Iris pigment epithelial cell (primary cell): ENCODE results near the gene SNAPIN.

ENCODE experiments used
- DNase-seq: peaks from one replicate; pipeline ENCODE4 v3.0.0-alpha.2; 2011; ENCODE audit warnings: low read depth

Gene SNAPIN

GRCh38 chr1:153678519-153679336, 20.2 kb downstream of the SNAPIN start, which contains the start of gene NPR1:
NPR1 (plus strand) TSS chr1:153678688; CDS start chr1:153679109, 421 bp downstream.
- no peak for DNase-seq

- no peak for DNase-seq
Observed at GRCh38 chr1:153679337-153680119, 21.0 kb downstream of the SNAPIN start.

DNA sequence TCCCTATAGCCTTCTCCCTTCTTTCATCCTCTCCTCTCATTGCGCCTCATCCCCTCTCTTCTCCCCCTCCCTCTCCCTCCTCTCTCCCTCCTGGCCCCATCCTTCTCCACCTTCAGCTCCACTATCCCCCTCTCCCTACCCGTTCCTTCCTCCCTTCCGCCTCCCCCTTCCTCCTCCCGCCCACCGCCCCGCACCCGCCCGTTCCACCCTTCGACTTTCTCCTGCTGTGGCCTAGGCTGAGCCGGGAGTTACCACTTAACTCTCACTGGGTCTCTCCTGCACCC, 21.6 kb downstream of the SNAPIN start:
- no peak for DNase-seq

GRCh38 chr1:153682730-153683129, 24.2 kb downstream of the SNAPIN start:
- no peak for DNase-seq

- no peak for DNase-seq
Observed at GRCh38 chr1:153683854-153684253, 25.4 kb downstream of the SNAPIN start.

DNA sequence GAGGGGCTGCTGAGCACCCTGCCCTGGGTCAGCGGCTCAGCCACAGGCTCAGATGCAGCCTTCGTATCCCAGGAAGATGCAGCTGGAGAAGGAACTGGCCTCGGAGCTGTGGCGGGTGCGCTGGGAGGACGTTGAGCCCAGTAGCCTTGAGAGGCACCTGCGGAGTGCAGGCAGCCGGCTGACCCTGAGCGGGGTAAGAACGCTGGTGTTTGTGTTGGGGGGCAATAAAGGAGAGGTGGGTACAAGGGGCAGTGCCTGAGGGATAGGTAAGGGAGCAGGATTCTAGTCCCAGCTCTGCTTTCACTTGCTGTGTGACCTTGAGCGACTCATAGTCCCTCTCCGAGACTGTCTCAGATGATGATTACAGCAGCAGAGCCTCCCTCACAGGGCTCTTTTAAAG, 26.4 kb downstream of the SNAPIN start:
- no peak for DNase-seq

DNA sequence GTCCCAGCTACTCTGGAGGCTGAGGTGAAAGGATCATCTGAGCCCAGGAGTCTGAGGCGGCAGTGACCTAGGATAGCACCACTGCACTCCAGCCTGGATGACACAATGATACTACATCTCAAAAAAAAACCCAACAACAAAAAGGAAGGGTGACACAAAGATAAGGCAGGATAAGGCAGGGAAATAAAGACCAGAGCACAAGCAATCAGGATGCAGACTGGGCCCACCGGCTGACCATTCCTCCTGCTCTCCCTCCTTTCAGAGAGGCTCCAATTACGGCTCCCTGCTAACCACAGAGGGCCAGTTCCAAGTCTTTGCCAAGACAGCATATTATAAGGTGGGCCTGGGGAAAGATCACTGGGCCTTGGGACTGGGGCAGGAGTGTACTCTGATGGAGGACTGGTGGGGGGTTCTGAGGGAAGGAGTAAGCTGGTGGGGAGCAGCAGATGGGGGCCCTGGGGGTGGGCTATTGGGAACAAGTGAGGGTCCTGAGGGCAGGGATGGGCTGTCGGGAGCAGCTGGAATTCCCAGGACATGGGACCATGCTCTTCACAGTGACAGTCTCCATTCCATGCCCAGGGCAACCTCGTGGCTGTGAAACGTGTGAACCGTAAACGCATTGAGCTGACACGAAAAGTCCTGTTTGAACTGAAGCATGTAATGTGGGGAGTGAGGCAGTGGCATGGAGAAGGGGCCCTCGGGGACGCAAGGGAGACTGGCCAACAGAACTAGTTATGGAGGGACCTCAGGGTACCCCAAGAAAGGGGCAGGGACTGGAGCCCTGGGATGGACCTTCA, 27.2 kb downstream of the SNAPIN start:
- DNase-seq, result no peak

DNA sequence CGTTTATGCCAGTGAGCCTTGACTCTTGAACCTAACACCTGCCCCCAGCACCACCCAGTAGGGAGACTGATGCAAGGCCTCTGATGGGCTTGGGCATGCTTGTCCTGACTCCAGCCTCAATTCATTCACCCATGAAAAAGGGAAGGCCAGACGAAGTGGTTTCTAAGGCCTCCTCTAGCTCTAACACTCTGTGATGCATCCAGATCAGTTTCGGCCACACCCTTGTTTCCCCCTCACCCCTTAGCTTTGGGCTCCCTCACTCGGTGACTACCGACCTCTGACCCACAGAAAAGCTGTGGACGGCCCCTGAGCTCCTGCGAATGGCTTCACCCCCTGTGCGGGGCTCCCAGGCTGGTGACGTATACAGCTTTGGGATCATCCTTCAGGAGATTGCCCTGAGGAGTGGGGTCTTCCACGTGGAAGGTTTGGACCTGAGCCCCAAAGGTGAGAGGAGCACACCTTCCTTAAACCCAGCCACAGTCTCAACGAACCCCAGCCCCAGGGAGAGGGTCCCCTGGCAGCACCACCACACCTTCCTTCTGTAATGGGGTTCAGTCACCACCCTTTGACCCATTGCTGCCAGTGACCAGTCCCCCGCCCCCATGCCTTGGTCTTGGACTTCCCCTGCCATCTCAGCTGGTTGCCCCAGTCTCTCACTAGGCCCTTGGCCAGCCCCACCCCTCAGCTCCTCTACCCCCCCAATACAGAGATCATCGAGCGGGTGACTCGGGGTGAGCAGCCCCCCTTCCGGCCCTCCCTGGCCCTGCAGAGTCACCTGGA, 29.0 kb downstream of the SNAPIN start:
- DNase-seq, result no peak

DNA sequence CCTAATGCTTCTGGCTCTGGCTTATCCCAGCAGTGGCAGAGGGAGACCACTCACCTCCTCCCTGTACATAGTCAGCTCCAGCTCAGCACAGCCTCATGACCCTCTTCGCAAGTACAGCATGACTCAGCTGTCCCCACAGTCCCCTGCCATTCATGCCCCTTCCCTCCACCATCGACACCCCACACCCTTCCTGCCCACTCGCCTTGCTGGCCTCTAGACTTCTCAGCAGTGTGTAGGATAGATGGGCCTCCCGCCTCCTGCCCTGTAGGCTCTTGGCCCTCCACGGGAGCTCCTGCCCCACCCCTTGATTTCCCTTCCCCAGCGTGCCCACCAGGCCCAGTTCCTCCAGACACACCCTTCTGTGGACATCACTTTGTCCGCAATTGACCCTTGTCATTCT, 29.8 kb downstream of the SNAPIN start:
- no peak for DNase-seq

DNA sequence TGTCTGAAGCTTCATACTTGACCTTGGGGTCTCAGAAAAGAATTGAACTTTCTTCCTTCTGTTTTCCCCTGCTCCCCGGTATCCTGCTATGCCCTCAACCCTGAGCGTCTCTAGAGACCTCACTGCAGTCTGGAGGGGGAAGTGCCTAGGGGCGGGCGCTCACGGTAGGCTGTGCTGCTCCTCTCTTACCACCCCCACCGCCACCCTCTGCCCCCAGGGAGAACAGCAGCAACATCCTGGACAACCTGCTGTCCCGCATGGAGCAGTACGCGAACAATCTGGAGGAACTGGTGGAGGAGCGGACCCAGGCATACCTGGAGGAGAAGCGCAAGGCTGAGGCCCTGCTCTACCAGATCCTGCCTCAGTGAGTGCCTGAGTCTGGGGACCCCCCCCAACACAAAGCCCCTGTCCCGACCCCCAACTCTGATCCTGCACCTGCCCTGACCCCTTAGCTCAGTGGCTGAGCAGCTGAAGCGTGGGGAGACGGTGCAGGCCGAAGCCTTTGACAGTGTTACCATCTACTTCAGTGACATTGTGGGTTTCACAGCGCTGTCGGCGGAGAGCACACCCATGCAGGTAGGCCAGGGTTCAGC, 30.3 kb downstream of the SNAPIN start:
- no peak for DNase-seq

GRCh38 chr1:153693466-153693865, 35.0 kb downstream of the SNAPIN start:
- DNase-seq, result no peak

GRCh38 chr1:153696741-153697140, 38.2 kb downstream of the SNAPIN start:
- DNase-seq, result no peak

DNA sequence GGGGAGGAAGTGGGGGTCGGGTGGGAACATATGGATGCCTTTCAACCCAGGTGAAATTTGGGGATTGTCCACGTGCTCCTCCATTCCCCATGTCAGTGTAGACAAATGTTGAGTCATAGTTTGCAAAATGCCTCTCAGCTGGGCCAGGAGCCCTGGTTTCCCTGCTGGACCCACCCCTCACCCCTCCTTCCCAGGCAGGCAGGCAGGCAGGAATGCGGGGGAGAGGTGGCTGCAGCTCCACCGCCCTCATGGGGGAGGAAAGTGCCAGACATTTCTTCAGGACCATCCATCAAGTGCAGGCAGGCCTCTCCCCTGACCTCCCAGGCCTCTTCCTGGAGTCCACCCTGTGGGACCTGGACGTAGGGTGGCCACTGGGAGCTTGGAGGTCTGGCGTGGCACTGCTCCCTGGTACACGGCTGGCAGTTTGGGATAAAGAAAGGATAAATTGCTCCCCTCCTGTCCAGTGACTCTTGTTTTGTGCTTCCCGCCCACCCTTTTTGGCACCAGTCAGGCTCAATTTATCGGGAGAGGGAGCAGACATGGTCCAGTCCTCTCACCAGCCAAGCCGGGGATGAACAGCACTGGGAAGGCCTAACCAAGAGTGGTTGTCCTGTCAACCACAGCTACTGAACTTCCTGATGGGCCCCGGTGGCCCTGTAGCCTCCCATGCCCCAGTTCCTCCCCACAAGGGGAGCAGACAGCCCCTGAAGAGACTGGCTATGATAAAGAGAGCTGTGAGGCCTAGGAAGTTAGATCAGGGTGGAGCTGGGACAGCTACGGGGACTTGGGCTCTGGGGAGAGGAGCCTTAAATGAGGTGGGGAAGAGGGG, 38.9 kb downstream of the SNAPIN start:
- no peak for DNase-seq

GRCh38 chr1:153698020-153698922, 39.8 kb downstream of the SNAPIN start:
- DNase-seq, result no peak

- peak; percentile 20 for DNase-seq
Observed at GRCh38 chr1:153698923-153699714, 40.6 kb downstream of the SNAPIN start.

DNA sequence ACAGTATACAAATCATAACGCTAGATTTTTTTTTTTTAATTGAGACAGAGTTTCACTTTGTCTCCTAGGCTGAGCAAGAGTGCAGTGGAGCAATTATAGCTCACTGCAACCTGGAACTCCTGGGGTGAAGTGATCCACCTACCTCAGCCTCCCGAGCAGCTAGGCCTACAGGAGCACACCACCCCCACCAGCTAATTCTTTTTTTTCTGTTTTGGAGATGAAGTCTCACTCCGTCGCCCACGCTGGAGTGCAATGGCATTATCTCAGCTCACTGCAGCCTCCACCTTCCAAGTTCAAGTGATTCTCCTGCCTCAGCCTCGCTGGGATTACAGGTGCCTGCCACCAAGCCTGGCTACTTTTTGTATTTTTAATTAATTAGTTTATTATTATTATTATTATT, 41.3 kb downstream of the SNAPIN start:
- DNase-seq, result no peak

DNA sequence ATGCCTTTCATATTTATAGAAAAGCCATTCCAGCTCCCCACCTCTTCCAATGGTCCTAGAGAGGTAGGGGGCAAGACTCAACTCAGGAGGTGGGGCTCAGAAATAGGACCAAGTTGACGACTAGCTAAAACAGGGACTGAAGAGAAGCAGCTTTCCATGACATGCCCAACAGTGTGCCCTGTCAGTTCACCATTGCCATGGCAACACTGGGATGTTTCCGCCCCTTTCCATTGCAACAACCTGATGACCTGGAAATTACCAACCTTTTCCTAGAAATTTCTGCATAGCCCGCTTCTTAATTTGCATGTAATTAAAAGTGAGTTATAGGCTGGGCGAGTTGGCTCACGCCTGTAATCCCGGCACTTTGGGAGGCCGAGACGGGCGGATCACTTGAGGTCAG, 47.0 kb downstream of the SNAPIN start:
- no peak for DNase-seq

- no peak for DNase-seq
Observed at GRCh38 chr1:153711026-153711425, 52.5 kb downstream of the SNAPIN start.
